ENCODE measurements around the gene USH1G. TPM values are rescaled to one million over a fixed set of nuclear protein-coding genes. Genes with fewer than 3 reads are reported as not detected.

The USH1G gene
- total RNA-seq, 1 experiment from 2014 or later: 2.7 TPM

DNA sequence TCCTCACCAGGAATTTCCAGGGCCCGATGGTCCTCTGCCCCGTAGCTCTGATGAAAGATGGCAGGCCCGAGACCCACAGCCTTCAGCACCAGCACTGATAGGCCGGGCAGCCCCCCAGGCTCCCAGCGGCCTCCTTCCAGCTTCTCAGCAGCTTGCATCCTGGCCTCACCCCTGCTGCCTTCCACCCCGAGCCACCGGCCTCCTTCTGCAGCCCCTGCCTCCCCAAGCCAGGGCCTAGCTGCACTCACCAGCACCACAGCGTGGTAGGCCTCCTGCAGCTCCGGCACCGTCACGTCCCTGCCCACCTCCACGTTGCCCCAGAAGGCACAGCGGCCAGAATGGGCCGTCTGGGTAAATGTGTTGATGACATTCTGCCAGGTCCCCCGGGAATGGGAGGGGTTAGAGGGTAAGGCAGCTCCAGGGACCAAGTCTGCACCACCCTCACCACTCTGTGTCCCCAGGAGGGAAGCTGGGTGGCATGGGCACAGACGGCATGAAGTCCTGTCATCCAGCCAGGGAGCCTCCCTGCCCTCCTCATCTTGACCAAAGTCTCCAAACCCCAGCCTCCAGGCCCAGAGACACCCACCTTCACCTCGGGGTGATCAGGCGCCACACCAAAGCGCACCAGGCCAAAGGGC is 56.7 kb downstream of the USH1G start:
- Histone ChIP-seq H2BK5ac (ENCODE audit: insufficient read length, low read length) (no peak overlapping the region), H3K56ac (ENCODE audit: insufficient read length, low read depth, low read length) (no peak overlapping the region), H2BK15ac (ENCODE audit: low read depth, low read length) (no peak overlapping the region), H3K9me3 (ENCODE audit: control insufficient read depth, low read depth, low read length) (no peaks in the 10 kb centered on the region), H4K91ac (ENCODE audit: insufficient read length, low read depth, low read length) (no peak overlapping the region), H2AFZ (ENCODE audit: low read length) (no peak overlapping the region), H3K9ac (ENCODE audit: extremely low read depth, insufficient read length, low read length) (no peak overlapping the region), H3K4me2 (ENCODE audit: insufficient read depth, insufficient read length, low read length) (no peak overlapping the region), H3K23me2 (ENCODE audit: insufficient read length, low read depth, low read length, poor library complexity, severe bottlenecking) (peaks cover under 1% of the 10 kb centered on the region), H3K4me1 (ENCODE audit: insufficient read depth, low read length) (0 out of 2 replicates have a peak, but pooled peaks cover 4% of the 10 kb centered on the region), H4K20me1 (ENCODE audit: control insufficient read depth, insufficient read depth, insufficient read length) (no peaks in the 10 kb centered on the region), H4K5ac (ENCODE audit: insufficient read length, low read depth, low read length) (no peak overlapping the region), H3K79me1 (ENCODE audit: insufficient read depth, low read depth, low read length, poor library complexity, severe bottlenecking) (no peaks in the 10 kb centered on the region), H2BK12ac (ENCODE audit: insufficient read length, low read depth, low read length) (no peak overlapping the region), H2BK20ac (ENCODE audit: low read depth, low read length, poor library complexity, severe bottlenecking) (no peak overlapping the region), H2BK120ac (ENCODE audit: low read depth, low read length, poor library complexity, severe bottlenecking) (no peak overlapping the region), H3K18ac (ENCODE audit: insufficient read length, low read depth, low read length) (no peak overlapping the region), H3T11ph (ENCODE audit: low read length) (no peak overlapping the region), H3K14ac (ENCODE audit: insufficient read depth, low read length) (no peak overlapping the region), H3K27me3 (ENCODE audit: insufficient read depth, low read length) (peaks cover 5% of the 10 kb centered on the region; the same call in 1 of the 2 replicates), H4K8ac (replicated peaks; ENCODE audit: insufficient read length, low read depth, low read length) (no peak overlapping the region), H2AK5ac (ENCODE audit: insufficient read length, low read length) (no peak overlapping the region), H3K27ac (ENCODE audit: insufficient read length, low read depth, low read length) (no peak overlapping the region), H3K23ac (ENCODE audit: insufficient read length, low read depth, low read length) (no peak overlapping the region), H3K4ac (ENCODE audit: low read depth, low read length) (no peak overlapping the region), H3K79me2 (ENCODE audit: insufficient read depth, low read length) (no peaks in the 10 kb centered on the region)
- Mint-ChIP-seq H3K4me3 (no peak overlapping the region), H3K36me3 (ENCODE audit: insufficient read depth in 1 of 3, low read depth in 3 of 3) (peaks cover 3 to 29% (median 25%) of the 10 kb centered on the region in 3 experiments; a peak in 4 of 7 replicates), H3K27me3 (ENCODE audit: low read depth) (peaks cover 9% of the 10 kb centered on the region), H3K4me1 (peaks cover 14 to 18% of the 10 kb centered on the region in 2 experiments), H3K27ac (no peak overlapping the region), H3K9me3 (no peaks in the 10 kb centered on the region)
- DNase-seq: no peak
- TF ChIP-seq, protein P1, sequence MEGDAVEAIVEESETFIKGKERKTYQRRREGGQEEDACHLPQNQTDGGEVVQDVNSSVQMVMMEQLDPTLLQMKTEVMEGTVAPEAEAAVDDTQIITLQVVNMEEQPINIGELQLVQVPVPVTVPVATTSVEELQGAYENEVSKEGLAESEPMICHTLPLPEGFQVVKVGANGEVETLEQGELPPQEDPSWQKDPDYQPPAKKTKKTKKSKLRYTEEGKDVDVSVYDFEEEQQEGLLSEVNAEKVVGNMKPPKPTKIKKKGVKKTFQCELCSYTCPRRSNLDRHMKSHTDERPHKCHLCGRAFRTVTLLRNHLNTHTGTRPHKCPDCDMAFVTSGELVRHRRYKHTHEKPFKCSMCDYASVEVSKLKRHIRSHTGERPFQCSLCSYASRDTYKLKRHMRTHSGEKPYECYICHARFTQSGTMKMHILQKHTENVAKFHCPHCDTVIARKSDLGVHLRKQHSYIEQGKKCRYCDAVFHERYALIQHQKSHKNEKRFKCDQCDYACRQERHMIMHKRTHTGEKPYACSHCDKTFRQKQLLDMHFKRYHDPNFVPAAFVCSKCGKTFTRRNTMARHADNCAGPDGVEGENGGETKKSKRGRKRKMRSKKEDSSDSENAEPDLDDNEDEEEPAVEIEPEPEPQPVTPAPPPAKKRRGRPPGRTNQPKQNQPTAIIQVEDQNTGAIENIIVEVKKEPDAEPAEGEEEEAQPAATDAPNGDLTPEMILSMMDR (conservative IDR thresholded peaks at IDR 0.05): no peak
- WGBS (ENCODE audit: extremely low coverage, insufficient read length, low lambda C conversion rate): no CpG with 5 or more reads among the region's 19 CpGs

Other genes starting within 250 kb of the USH1G start
- gene CD300LF, start 210.3 kb downstream of the USH1G start, total RNA-seq (2021): not detected in 2 replicates
- 2.5 and 3.6 TPM in 2 replicates for gene RAB37, start 186.0 kb downstream of the USH1G start, total RNA-seq (2021)
- gene NHERF1, start 174.6 kb downstream of the USH1G start, total RNA-seq (2021): 74.4 and 78.7 TPM in 2 replicates
- 53.5 and 63.5 TPM in 2 replicates for gene NAT9, start 146.9 kb downstream of the USH1G start, total RNA-seq (2021)
- 0.13 and 0.44 TPM in 2 replicates for gene GRIN2C, start 63.4 kb downstream of the USH1G start, total RNA-seq (2021)
- 39.7 and 43.2 TPM in 2 replicates for gene FDXR, start 50.3 kb downstream of the USH1G start, total RNA-seq (2021)
- gene FADS6, start 29.6 kb downstream of the USH1G start, total RNA-seq (2021): 0.94 and 1.2 TPM in 2 replicates
- 0.11 TPM in 1 of 2 replicates, not detected in the other for gene OTOP2, start 1.0 kb upstream of the USH1G start, total RNA-seq (2021)
- not detected in 2 replicates for gene OTOP3, start 12.6 kb upstream of the USH1G start, total RNA-seq (2021)
- gene HID1, start 49.5 kb upstream of the USH1G start, total RNA-seq (2021): 12.7 and 13.9 TPM in 2 replicates
- gene CDR2L, start 64.4 kb upstream of the USH1G start, total RNA-seq (2021): 23.3 and 24.0 TPM in 2 replicates
- 41.0 and 43.2 TPM in 2 replicates for gene MRPL58, start 89.4 kb upstream of the USH1G start, total RNA-seq (2021)
- 344 TPM in 2 replicates for gene ATP5PD, start 123.7 kb upstream of the USH1G start, total RNA-seq (2021)
- gene KCTD2, start 124.0 kb upstream of the USH1G start, total RNA-seq (2021): 40.1 and 41.6 TPM in 2 replicates
- gene SLC16A5, start 164.7 kb upstream of the USH1G start, total RNA-seq (2021): 17.0 and 17.1 TPM in 2 replicates
- gene ARMC7, start 186.7 kb upstream of the USH1G start, total RNA-seq (2021): 22.4 and 22.8 TPM in 2 replicates
- gene NT5C, start 208.5 kb upstream of the USH1G start, total RNA-seq (2021): 76.2 and 77.7 TPM in 2 replicates
- gene JPT1, start 231.3 kb upstream of the USH1G start, total RNA-seq (2021): 265 and 275 TPM in 2 replicates

All from H9 (cell line).